ENCODE data around the gene GATAD2A.

Gene GATAD2A

DNA sequence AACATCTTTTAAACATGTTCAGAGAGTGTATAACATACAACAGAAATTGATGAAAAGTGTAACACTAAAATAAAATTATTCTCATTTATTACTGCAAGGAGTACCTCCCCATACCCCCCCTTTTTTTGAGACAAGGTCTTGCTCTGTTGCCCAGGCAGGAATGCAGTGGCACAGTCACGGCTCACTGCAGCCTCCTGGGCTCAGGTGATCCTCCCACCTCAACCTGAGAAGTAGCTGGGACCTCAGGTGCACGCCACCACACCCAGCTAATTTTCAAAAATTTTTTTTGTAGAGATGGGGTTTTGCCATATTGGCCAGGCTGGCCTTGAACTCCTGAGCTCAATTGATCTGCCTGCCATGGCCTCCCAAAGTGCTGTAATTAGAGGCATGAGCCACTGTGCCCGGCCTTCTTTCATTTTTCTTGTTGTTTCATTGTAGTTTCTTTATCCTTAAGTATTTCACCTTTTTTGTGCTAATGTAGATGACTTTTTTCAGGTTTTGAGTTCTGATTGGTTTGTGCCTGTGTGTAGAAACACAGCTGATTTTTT lies 28.3 kb downstream of the GATAD2A start:
- no peak for TF ChIP-seq CTCF (IDR thresholded peaks at IDR 0.05)

- TF ChIP-seq CTCF (IDR thresholded peaks at IDR 0.05) = no peak
Measured at GRCh38 chr19:19434483-19435045, 29.1 kb downstream of the GATAD2A start.

DNA sequence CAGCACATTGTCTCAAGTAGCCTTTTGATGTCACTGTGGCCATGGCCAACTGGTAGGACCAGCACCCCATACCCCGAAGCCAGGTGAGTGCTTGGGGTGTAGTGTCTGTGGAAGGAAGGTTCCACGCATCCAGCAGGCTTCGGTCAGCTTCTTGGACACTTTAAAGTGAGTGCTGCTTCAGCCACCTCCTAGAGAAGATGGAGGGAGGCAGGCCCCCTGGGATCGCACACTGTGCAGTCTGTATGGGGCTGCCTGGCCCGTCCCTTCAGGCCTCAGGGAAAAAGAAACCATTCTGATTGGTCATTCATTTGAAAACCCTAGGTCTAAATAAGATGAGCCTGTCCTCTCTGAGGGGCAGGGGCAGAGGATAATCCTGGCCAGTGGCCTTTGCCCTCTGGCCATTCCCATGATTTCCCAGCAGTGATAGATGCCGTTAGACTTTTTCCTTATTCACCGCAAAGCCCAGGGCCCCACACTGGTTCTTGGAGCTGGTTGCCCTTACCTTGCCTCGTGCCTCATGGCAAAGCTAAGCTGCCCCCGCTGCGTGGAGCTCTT lies 30.7 kb downstream of the GATAD2A start:
- TF ChIP-seq CTCF (IDR thresholded peaks at IDR 0.05) = no peak

- no peak for TF ChIP-seq CTCF (IDR thresholded peaks at IDR 0.05)
Measured at GRCh38 chr19:19438366-19439175, 33.1 kb downstream of the GATAD2A start.

- TF ChIP-seq CTCF (IDR thresholded peaks at IDR 0.05) = no peak
Measured at GRCh38 chr19:19439176-19439482, 33.7 kb downstream of the GATAD2A start.

DNA sequence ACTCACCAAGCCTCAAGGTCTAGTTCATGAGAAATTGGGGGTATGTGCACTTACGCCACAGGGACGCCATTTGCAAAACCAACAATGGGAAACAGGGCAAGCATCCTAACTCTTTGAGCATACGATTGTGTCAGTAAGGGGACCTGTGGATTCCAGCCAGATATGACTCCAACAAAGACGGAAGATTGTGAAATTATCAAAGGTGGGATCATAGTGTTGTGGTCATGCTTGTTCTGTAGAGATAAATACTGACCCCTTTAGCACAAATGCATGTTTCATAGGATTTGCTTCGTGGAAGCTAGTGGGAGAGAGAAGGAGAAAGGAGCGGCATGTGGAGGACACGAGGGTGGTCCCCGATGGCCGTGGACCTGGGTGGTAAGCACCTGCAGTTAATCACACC lies 37.8 kb downstream of the GATAD2A start:
- no peak for TF ChIP-seq CTCF (IDR thresholded peaks at IDR 0.05)

GRCh38 chr19:19443902-19444680 lies 38.6 kb downstream of the GATAD2A start:
- no peak for TF ChIP-seq CTCF (IDR thresholded peaks at IDR 0.05)

Data from LNCAP (cell line).